ENCODE data around the gene SPHK2. TPM values are rescaled to one million over a fixed set of nuclear protein-coding genes. Genes with fewer than 3 reads are reported as not detected.

SPHK2 gene
- total RNA-seq, 2 donors from 2014 or later: 25.7 to 40.4 TPM

GRCh38 chr19:48616041-48616436, 3.3 kb upstream of the SPHK2 start:
- ATAC-seq: no peak
- Mint-ChIP-seq H3K36me3 (peaks cover 41 to 43% of the 10 kb centered on the region in 2 donors), H3K9me3 (no peaks in the 10 kb centered on the region), H3K27ac (peak overlapping the region in 1 of 2 donors; percentile 72)
- no peak for DNase-seq (ENCODE audit: low spot score in 2 of 2)

GRCh38 chr19:48616491-48617056, 2.7 kb upstream of the SPHK2 start:
- Mint-ChIP-seq H3K36me3 (peaks cover 45 to 47% of the 10 kb centered on the region in 2 donors), H3K9me3 (no peaks in the 10 kb centered on the region), H3K27ac (peak overlapping the region; percentile 95 to 100)
- no peak for DNase-seq (ENCODE audit: low spot score in 2 of 2)
- ATAC-seq: no peak

- DNase-seq (ENCODE audit: low spot score in 2 of 2) (no peak), ATAC-seq (no peak)
- Mint-ChIP-seq H3K27ac (peak overlapping the region; percentile 95 to 100), H3K9me3 (no peaks in the 10 kb centered on the region), H3K36me3 (peaks cover 52% of the 10 kb centered on the region in 2 donors)
Observed at GRCh38 chr19:48617146-48617937, 2.0 kb upstream of the SPHK2 start.

- Mint-ChIP-seq H3K36me3 (peaks cover 55% of the 10 kb centered on the region in 2 donors), H3K9me3 (no peaks in the 10 kb centered on the region), H3K27ac (peak overlapping the region; percentile 95 to 100)
- DNase-seq (ENCODE audit: low spot score in 2 of 2) (no peak), ATAC-seq (no peak)
Observed at GRCh38 chr19:48618278-48618915, 909 bp upstream of the SPHK2 start.

GRCh38 chr19:48619692-48620585, 633 bp downstream of the SPHK2 start:
- peaks cover 62% of the 10 kb centered on the region in 2 donors for H3K36me3 Mint-ChIP-seq
- H3K27ac Mint-ChIP-seq: peak overlapping the region; percentile 95 to 100
- ATAC-seq (no peak), DNase-seq (ENCODE audit: low spot score in 2 of 2) (no peak)
- H3K9me3 Mint-ChIP-seq: no peaks in the 10 kb centered on the region

- peaks cover 36 to 37% of the 10 kb centered on the region in 2 donors for H3K36me3 Mint-ChIP-seq
- H3K27ac Mint-ChIP-seq: peak overlapping the region; percentile 86 to 97
- no peak for ATAC-seq
- no peak for DNase-seq (ENCODE audit: low spot score in 2 of 2)
- no peaks in the 10 kb centered on the region for H3K9me3 Mint-ChIP-seq
Observed at GRCh38 chr19:48623556-48624066, 4.3 kb downstream of the SPHK2 start.

GRCh38 chr19:48624067-48624594, 4.8 kb downstream of the SPHK2 start:
- peak; percentile 93 to 99 for DNase-seq (ENCODE audit: low spot score in 2 of 2)
- peak; percentile 82 to 83 for ATAC-seq
- H3K9me3 Mint-ChIP-seq: no peaks in the 10 kb centered on the region
- peak overlapping the region; percentile 86 to 97 for H3K27ac Mint-ChIP-seq
- H3K36me3 Mint-ChIP-seq: peaks cover 32 to 33% of the 10 kb centered on the region in 2 donors

- Mint-ChIP-seq H3K36me3 (peaks cover 26 to 27% of the 10 kb centered on the region in 2 donors), H3K9me3 (no peaks in the 10 kb centered on the region), H3K27ac (peak overlapping the region; percentile 86 to 93)
- ATAC-seq: no peak
- DNase-seq (ENCODE audit: low spot score in 2 of 2): no peak
Observed at GRCh38 chr19:48624791-48625723, 5.8 kb downstream of the SPHK2 start.

GRCh38 chr19:48625891-48626327, 6.6 kb downstream of the SPHK2 start:
- DNase-seq (ENCODE audit: low spot score in 2 of 2) (no peak), ATAC-seq (no peak)
- H3K27ac Mint-ChIP-seq: no peak overlapping the region
- H3K9me3 Mint-ChIP-seq: no peaks in the 10 kb centered on the region
- H3K36me3 Mint-ChIP-seq: peaks cover 23 to 27% of the 10 kb centered on the region in 2 donors

- no peak for DNase-seq (ENCODE audit: low spot score in 2 of 2)
- ATAC-seq: peak in 1 of 2 donors; percentile 57
- Mint-ChIP-seq H3K9me3 (no peaks in the 10 kb centered on the region), H3K36me3 (peaks cover 14 to 16% of the 10 kb centered on the region in 2 donors), H3K27ac (no peak overlapping the region)
Observed at GRCh38 chr19:48627201-48627864, 8.0 kb downstream of the SPHK2 start.

- DNase-seq (ENCODE audit: low spot score in 2 of 2) (no peak), ATAC-seq (no peak)
- H3K36me3 Mint-ChIP-seq: peaks cover 12 to 14% of the 10 kb centered on the region in 2 donors
- H3K27ac Mint-ChIP-seq: no peak overlapping the region
- H3K9me3 Mint-ChIP-seq: no peaks in the 10 kb centered on the region
Observed at GRCh38 chr19:48627865-48628314, 8.6 kb downstream of the SPHK2 start.

GRCh38 chr19:48628486-48629296, 9.4 kb downstream of the SPHK2 start:
- Mint-ChIP-seq H3K27ac (peak overlapping the region; percentile 55 to 58), H3K36me3 (peaks cover 8 to 10% of the 10 kb centered on the region in 2 donors), H3K9me3 (no peaks in the 10 kb centered on the region)
- ATAC-seq (no peak), DNase-seq (ENCODE audit: low spot score in 2 of 2) (no peak)

- Mint-ChIP-seq H3K36me3 (peaks cover 4 to 6% of the 10 kb centered on the region in 2 donors), H3K27ac (peak overlapping the region in 1 of 2 donors; percentile 56), H3K9me3 (no peaks in the 10 kb centered on the region)
- no peak for DNase-seq (ENCODE audit: low spot score in 2 of 2)
- no peak for ATAC-seq
Observed at GRCh38 chr19:48629297-48629598, 9.9 kb downstream of the SPHK2 start.

Measured in activated naive CD4-positive, alpha-beta T cell treated with anti-CD3 and anti-CD28 coated beads, Interleukin-2, amount 50 U/mL, for 72 hours (primary cell).